OCI-LY7 (cell line): ENCODE results near the gene ARHGAP26. TPM values are rescaled to one million over a fixed set of nuclear protein-coding genes. Genes with fewer than 3 reads are reported as not detected.

ENCODE experiments used
- BruUV-seq: library from RNA; stranded (reverse); fragments of 400-500 nt; replicated peaks from 2 replicates; lab custom pipeline; 2021; lab: Mats Ljungman, UMichigan
- CTCF ChIA-PET: fragments of 300-600 bp; sonication (Branson Sonifier 250); formaldehyde crosslinking; loops from one replicate; lab custom pipeline; 2022; ENCODE audit warnings: antibody characterized with exemption; ENCODE audit not compliant: unreplicated experiment; lab: Charles Lee
- POLR2A ChIA-PET: fragments of 300-600 bp; sonication (Branson Sonifier 250); formaldehyde crosslinking; loops from one replicate; lab custom pipeline; 2022; ENCODE audit warnings: antibody characterized with exemption; lab: Charles Lee
- DNase-seq: peaks from one replicate; pipeline ENCODE4 v3.0.0-alpha.2; 2015; ENCODE audit warnings: low spot score
- H2AFZ ChIP-seq: fragments of 200-600 bp; sonication (generic), shearing (Covaris generic); 2 replicates; pipeline ENCODE4 v1.6.1; 2014; ENCODE audit warnings: mild to moderate bottlenecking, antibody characterized with exemption, low read length, moderate library complexity
- H3K27ac ChIP-seq: fragments of 200-600 bp; sonication (generic); 2 replicates; pipeline ENCODE4 v1.5.1; 2014; ENCODE audit warnings: mixed run types, low read depth, mild to moderate bottlenecking, moderate library complexity, low read length, inconsistent platforms; ENCODE audit not compliant: poor library complexity, severe bottlenecking
- H3K36me3 ChIP-seq: fragments of 200-600 bp; sonication (generic); 2 replicates; pipeline ENCODE4 v1.6.1; 2014; ENCODE audit warnings: mild to moderate bottlenecking, antibody characterized with exemption, low read length, moderate library complexity, mixed read lengths; ENCODE audit not compliant: insufficient read depth
- H3K4me1 ChIP-seq: fragments of 200-600 bp; sonication (generic); 2 replicates; pipeline ENCODE4 v1.5.1; 2014; ENCODE audit warnings: mild to moderate bottlenecking, low read length; ENCODE audit not compliant: insufficient read depth, poor library complexity, severe bottlenecking
- H3K4me2 ChIP-seq: fragments of 200-600 bp; sonication (generic); 2 replicates; pipeline ENCODE4 v1.6.1; 2014; ENCODE audit warnings: mild to moderate bottlenecking, low read length
- H3K4me3 ChIP-seq: fragments of 200-600 bp; sonication (generic); 2 replicates; pipeline ENCODE4 v1.5.1; 2014; ENCODE audit warnings: mild to moderate bottlenecking, low read depth, low read length; ENCODE audit not compliant: poor library complexity, severe bottlenecking
- H3K79me2 ChIP-seq: fragments of 200-600 bp; sonication (generic); 2 replicates; pipeline ENCODE4 v1.6.1; 2016; ENCODE audit warnings: low read depth, mild to moderate bottlenecking, low read length, moderate library complexity, mixed read lengths; ENCODE audit not compliant: insufficient read depth
- H3K9me2 ChIP-seq: fragments of 200-600 bp; sonication (generic); 2 replicates; pipeline ENCODE4 v1.6.1; 2016; ENCODE audit warnings: mild to moderate bottlenecking, low read length, mixed read lengths; ENCODE audit not compliant: insufficient read depth
- H3K9me3 ChIP-seq: fragments of 200-600 bp; sonication (generic); 2 replicates; pipeline ENCODE4 v1.6.1; 2014; ENCODE audit warnings: mild to moderate bottlenecking, mixed run types, low read length, mixed read lengths
- H4K20me1 ChIP-seq: fragments of 200-600 bp; sonication (generic); 2 replicates; pipeline ENCODE4 v1.6.1; 2014; ENCODE audit warnings: mild to moderate bottlenecking, antibody characterized with exemption, low read length, moderate library complexity, mixed read lengths; ENCODE audit not compliant: insufficient read depth
- EZH2phosphoT487 ChIP-seq: fragments of 200-600 bp; sonication (generic); IDR thresholded peaks from 2 replicates; pipeline ENCODE4 v1.6.1; 2018; ENCODE audit warnings: low read depth, borderline replicate concordance, mild to moderate bottlenecking, mixed run types, antibody characterized with exemption, low read length, moderate library complexity, mixed read lengths
- intact Hi-C: fragments of 100-400 bp; cut with micrococcal nuclease; formaldehyde crosslinking; loops from one replicate; pipeline ENCODE4 v1.10.0; 2022; ENCODE audit not compliant: unreplicated experiment
- total RNA-seq, 2 experiments: library from RNA; depleted of rRNA in 1 of 2; stranded (reverse); fragments of >200 nt in 1 of 2; shearing (Covaris generic) in 1 of 2; gene quantifications; 2 replicates each; pipeline ENCODE4 v1.2.3, GENCODE V29; 2014 to 2022
- TF ChIP-seq, protein P1 (sequence below): fragments of 200-600 bp; sonication (generic); conservative IDR thresholded peaks from 2 replicates; pipeline ENCODE4 v1.5.1; 2014; ENCODE audit warnings: mild to moderate bottlenecking, antibody characterized with exemption, low read length, moderate library complexity, mixed read lengths

Gene ARHGAP26
- total RNA-seq, 2 experiments from 2014 or later, result 7.0 to 19.1 TPM

DNA sequence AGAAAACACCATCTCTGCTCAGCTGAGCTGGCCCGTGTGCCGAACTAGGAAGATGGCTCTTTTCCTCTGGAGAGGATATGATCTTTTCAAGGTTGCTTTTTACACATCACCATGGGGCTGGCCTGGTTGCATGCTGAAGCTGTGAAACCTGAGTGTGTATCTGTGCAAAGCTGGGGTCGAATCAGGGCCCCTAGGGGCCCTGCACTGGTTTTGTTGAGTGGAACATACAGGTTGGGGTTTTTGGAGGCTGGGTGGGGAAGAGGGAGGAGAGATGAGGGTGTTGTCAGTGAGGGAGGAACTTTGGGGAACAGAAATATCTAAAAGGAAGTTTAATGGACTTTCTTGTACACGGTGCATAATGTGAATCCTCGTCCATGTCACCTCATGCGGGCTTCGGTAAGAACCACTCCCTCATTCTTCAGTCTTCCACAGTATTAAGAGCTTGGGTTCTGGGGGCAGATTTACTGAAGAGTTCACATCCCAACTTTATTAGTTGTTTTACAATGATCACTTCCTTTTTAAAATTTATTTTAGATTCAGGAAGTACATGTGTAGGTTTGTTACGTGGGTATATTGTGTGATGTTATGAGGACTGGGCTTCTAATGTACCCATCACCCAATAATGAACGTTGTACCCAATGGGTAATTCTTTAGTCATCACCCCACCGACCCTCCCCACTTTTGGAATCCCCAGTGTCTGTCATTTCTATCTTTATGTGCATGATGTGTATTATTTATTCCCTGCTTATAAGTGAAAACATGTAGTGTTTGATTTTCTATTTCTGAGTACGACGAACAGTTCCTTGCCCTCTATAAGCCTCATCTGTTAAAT, 395.1 kb downstream of the ARHGAP26 start:
- Histone ChIP-seq H3K27ac (no peak overlapping the region), H3K4me1 (no peaks in the 10 kb centered on the region), H4K20me1 (no peaks in the 10 kb centered on the region; the same call in 1 of the 2 replicates), H3K79me2 (no peaks in the 10 kb centered on the region), H3K9me2 (peaks cover 3% of the 10 kb centered on the region; the same call in 1 of the 2 replicates), H2AFZ (no peak overlapping the region), H3K4me2 (no peak overlapping the region), H3K9me3 (no peaks in the 10 kb centered on the region), H3K36me3 (no peaks in the 10 kb centered on the region), H3K4me3 (no peak overlapping the region)
- BruUV-seq, result no TSS peak
- CTCF ChIA-PET, result no interaction called here
- TF ChIP-seq, protein P1, sequence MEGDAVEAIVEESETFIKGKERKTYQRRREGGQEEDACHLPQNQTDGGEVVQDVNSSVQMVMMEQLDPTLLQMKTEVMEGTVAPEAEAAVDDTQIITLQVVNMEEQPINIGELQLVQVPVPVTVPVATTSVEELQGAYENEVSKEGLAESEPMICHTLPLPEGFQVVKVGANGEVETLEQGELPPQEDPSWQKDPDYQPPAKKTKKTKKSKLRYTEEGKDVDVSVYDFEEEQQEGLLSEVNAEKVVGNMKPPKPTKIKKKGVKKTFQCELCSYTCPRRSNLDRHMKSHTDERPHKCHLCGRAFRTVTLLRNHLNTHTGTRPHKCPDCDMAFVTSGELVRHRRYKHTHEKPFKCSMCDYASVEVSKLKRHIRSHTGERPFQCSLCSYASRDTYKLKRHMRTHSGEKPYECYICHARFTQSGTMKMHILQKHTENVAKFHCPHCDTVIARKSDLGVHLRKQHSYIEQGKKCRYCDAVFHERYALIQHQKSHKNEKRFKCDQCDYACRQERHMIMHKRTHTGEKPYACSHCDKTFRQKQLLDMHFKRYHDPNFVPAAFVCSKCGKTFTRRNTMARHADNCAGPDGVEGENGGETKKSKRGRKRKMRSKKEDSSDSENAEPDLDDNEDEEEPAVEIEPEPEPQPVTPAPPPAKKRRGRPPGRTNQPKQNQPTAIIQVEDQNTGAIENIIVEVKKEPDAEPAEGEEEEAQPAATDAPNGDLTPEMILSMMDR, result no peak
- no peak for TF ChIP-seq EZH2phosphoT487
- POLR2A ChIA-PET, result interaction anchor here (0.7 to 1.1 kb wide), 2 partner anchors 124 to 1166 kb away, joined by 3 read pairs; no protein-coding TSS in a partner anchor
- no peak for DNase-seq
- intact Hi-C loops, result no loop called here

DNA sequence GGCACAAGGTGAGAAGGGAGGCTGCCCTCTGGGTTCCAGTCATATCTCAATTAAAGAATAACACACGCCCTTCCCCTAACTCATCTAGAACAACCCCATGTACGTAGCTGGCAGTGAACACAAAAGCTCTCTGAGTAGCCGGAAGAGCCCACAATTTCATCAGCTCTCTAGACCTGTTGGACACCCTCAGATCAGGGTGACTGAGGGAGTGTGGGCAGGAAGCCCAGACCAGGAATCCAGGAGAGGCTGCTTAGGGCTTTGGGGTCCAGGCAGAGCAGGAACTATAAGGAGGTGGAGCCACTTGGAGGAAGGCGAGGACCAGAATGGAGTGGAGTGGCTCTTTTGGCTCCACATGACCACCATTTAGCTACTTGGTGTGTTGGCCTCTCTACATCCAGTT, 395.9 kb downstream of the ARHGAP26 start:
- Histone ChIP-seq H3K79me2 (no peaks in the 10 kb centered on the region), H3K36me3 (no peaks in the 10 kb centered on the region), H3K4me3 (no peak overlapping the region), H3K9me3 (no peaks in the 10 kb centered on the region), H3K4me2 (no peak overlapping the region), H3K27ac (no peak overlapping the region), H4K20me1 (no peaks in the 10 kb centered on the region; the same call in 1 of the 2 replicates), H3K9me2 (peaks cover 3% of the 10 kb centered on the region; the same call in 1 of the 2 replicates), H2AFZ (no peak overlapping the region), H3K4me1 (no peaks in the 10 kb centered on the region)
- intact Hi-C loops, result no loop called here
- POLR2A ChIA-PET, result interaction anchor here (0.9 kb wide), 1 partner anchor 288 kb away, joined by 3 read pairs; no protein-coding TSS in a partner anchor
- TF ChIP-seq EZH2phosphoT487, result no peak
- TF ChIP-seq, protein P1, result no peak
- no peak for DNase-seq
- no TSS peak for BruUV-seq
- CTCF ChIA-PET, result no interaction called here
